ENCODE results near the gene ARL6IP6.

DNA sequence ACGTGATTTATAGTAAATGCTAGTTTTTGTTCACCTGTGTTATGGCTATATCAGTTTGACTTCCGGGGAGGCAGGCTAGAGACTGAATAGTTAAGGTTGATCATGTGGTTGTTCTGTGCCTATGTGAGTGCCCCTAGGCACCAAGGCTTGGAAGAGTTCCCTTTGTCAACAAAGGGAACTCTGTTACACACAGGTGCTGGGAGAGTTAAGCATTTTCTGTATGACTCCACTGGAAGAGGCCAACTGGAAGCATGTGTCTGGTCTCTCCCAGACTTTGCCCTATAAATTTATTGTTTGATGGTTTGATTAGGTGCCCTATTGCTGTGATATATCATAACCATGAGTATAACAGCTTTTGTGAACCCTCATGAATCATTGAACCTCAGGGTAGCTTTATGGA lies 63.8 kb downstream of the ARL6IP6 start:
- TF ChIP-seq, protein P1, sequence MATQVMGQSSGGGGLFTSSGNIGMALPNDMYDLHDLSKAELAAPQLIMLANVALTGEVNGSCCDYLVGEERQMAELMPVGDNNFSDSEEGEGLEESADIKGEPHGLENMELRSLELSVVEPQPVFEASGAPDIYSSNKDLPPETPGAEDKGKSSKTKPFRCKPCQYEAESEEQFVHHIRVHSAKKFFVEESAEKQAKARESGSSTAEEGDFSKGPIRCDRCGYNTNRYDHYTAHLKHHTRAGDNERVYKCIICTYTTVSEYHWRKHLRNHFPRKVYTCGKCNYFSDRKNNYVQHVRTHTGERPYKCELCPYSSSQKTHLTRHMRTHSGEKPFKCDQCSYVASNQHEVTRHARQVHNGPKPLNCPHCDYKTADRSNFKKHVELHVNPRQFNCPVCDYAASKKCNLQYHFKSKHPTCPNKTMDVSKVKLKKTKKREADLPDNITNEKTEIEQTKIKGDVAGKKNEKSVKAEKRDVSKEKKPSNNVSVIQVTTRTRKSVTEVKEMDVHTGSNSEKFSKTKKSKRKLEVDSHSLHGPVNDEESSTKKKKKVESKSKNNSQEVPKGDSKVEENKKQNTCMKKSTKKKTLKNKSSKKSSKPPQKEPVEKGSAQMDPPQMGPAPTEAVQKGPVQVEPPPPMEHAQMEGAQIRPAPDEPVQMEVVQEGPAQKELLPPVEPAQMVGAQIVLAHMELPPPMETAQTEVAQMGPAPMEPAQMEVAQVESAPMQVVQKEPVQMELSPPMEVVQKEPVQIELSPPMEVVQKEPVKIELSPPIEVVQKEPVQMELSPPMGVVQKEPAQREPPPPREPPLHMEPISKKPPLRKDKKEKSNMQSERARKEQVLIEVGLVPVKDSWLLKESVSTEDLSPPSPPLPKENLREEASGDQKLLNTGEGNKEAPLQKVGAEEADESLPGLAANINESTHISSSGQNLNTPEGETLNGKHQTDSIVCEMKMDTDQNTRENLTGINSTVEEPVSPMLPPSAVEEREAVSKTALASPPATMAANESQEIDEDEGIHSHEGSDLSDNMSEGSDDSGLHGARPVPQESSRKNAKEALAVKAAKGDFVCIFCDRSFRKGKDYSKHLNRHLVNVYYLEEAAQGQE (IDR thresholded peaks at IDR 0.05; ENCODE audit: low read depth, low read length), result no peak
- TF ChIP-seq, protein P2, sequence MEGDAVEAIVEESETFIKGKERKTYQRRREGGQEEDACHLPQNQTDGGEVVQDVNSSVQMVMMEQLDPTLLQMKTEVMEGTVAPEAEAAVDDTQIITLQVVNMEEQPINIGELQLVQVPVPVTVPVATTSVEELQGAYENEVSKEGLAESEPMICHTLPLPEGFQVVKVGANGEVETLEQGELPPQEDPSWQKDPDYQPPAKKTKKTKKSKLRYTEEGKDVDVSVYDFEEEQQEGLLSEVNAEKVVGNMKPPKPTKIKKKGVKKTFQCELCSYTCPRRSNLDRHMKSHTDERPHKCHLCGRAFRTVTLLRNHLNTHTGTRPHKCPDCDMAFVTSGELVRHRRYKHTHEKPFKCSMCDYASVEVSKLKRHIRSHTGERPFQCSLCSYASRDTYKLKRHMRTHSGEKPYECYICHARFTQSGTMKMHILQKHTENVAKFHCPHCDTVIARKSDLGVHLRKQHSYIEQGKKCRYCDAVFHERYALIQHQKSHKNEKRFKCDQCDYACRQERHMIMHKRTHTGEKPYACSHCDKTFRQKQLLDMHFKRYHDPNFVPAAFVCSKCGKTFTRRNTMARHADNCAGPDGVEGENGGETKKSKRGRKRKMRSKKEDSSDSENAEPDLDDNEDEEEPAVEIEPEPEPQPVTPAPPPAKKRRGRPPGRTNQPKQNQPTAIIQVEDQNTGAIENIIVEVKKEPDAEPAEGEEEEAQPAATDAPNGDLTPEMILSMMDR (IDR thresholded peaks at IDR 0.05 in 2 of 3, conservative IDR thresholded peaks at IDR 0.05 in 1 of 3; ENCODE audit: control insufficient read depth in 2 of 3, extremely low read depth in 1 of 3, insufficient read depth in 1 of 3, low read depth in 3 of 3, low read length in 3 of 3), result no peak
- TF ChIP-seq BACH1 (IDR thresholded peaks at IDR 0.05; ENCODE audit: borderline replicate concordance), result no peak
- no peak for TF ChIP-seq MXI1 (IDR thresholded peaks at IDR 0.05; ENCODE audit: low read depth, low read length)
- TF ChIP-seq SIN3A (IDR thresholded peaks at IDR 0.05; ENCODE audit: low read depth, low read length), result no peak
- no peak for TF ChIP-seq POLR2AphosphoS5 (IDR thresholded peaks at IDR 0.05; ENCODE audit: low read length)
- TF ChIP-seq BHLHE40 (IDR thresholded peaks at IDR 0.05; ENCODE audit: borderline replicate concordance in 1 of 2, low read depth in 2 of 2, low read length in 1 of 2), result no peak
- no peak for TF ChIP-seq RBBP5 (conservative IDR thresholded peaks at IDR 0.05)
- no peak for TF ChIP-seq EGR1 (IDR thresholded peaks at IDR 0.05; ENCODE audit: borderline replicate concordance in 1 of 2, low read depth in 2 of 2, low read length in 2 of 2)
- no peak for TF ChIP-seq MYC (IDR thresholded peaks at IDR 0.05; ENCODE audit: insufficient read depth, insufficient read length, insufficient replicate concordance, low read length, severe bottlenecking)
- no peak for TF ChIP-seq POLR2A (IDR thresholded peaks at IDR 0.05; ENCODE audit: low read depth, low read length)
- TF ChIP-seq, protein P3, sequence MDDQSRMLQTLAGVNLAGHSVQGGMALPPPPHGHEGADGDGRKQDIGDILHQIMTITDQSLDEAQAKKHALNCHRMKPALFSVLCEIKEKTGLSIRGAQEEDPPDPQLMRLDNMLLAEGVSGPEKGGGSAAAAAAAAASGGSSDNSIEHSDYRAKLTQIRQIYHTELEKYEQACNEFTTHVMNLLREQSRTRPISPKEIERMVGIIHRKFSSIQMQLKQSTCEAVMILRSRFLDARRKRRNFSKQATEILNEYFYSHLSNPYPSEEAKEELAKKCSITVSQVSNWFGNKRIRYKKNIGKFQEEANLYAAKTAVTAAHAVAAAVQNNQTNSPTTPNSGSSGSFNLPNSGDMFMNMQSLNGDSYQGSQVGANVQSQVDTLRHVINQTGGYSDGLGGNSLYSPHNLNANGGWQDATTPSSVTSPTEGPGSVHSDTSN (IDR thresholded peaks at IDR 0.05; ENCODE audit: insufficient replicate concordance, low read depth, low read length), result no peak
